IgD-negative memory B cell (primary cell): Measurements from ENCODE around the gene CACNA2D3. TPM values are rescaled to one million over a fixed set of nuclear protein-coding genes. Genes with fewer than 3 reads are reported as not detected.

Experiments
- H3K27ac Mint-ChIP-seq, 3 donors: one replicate each; pipeline ENCODE4 v1.8.0; 2020 to 2022; ENCODE audit warnings: mild to moderate bottlenecking in 3 of 3, mixed read lengths in 3 of 3, moderate library complexity in 1 of 3
- H3K27me3 Mint-ChIP-seq: one replicate; pipeline ENCODE4 v1.8.0; 2021; ENCODE audit warnings: mixed read lengths
- H3K36me3 Mint-ChIP-seq: one replicate; pipeline ENCODE4 v1.8.0; 2020; ENCODE audit warnings: mild to moderate bottlenecking, mixed read lengths
- H3K4me1 Mint-ChIP-seq, 3 donors: one replicate each; pipeline ENCODE4 v1.8.0; 2020 to 2022; ENCODE audit warnings: mixed read lengths in 3 of 3, mild to moderate bottlenecking in 1 of 3
- H3K4me3 Mint-ChIP-seq, 4 donors: one replicate each; pipeline ENCODE4 v1.8.0; 2020 to 2022; ENCODE audit warnings: mild to moderate bottlenecking in 4 of 4, mixed read lengths in 4 of 4, moderate library complexity in 3 of 4
- H3K9me3 Mint-ChIP-seq, 3 donors: one replicate each; pipeline ENCODE4 v1.8.0; 2020 to 2021; ENCODE audit warnings: mixed read lengths in 3 of 3, mild to moderate bottlenecking in 1 of 3
- polyA plus RNA-seq: library from polyadenylated mRNA; unstranded; fragments of 300-500 nt; fragmentation: Illumina TruSeq; gene quantifications from one replicate; pipeline ENCODE4 v1.2.3, GENCODE V29; 2021

CACNA2D3 gene
- polyA plus RNA-seq, 1 donor from 2014 or later = not detected

- Mint-ChIP-seq H3K27me3 (no peaks in the 10 kb centered on the region), H3K27ac (no peak overlapping the region), H3K4me1 (peaks cover 0 to 1% (median 0%) of the 10 kb centered on the region in 3 donors), H3K36me3 (no peaks in the 10 kb centered on the region), H3K9me3 (peaks cover 2 to 5% (median 2%) of the 10 kb centered on the region in 3 donors), H3K4me3 (no peak overlapping the region)
Observed at GRCh38 chr3:54791501-54792156, 669.3 kb downstream of the CACNA2D3 start.

DNA sequence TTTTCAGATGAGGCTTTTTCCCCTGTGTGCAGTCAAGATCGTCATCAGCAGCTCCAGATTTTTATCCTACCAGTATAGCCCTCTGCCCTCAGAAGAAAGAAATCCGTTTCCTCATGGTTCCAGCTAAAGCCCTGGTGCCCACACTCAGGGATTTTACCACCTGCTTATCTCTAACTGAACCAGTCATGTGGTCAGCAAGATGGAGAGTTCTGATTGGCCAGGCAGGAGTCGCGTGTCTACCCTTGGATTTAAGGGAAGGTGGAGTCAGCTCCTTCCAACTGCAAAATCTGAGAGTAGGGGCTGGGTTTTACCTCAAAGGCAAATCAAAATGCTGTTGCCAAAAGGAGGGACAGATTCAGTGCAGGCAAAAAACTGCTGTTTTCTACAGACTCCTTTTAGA is 670.2 kb downstream of the CACNA2D3 start:
- H3K9me3 Mint-ChIP-seq = peaks cover under 1 to 5% (median 2%) of the 10 kb centered on the region in 3 donors
- no peak overlapping the region for H3K27ac Mint-ChIP-seq
- H3K36me3 Mint-ChIP-seq = no peaks in the 10 kb centered on the region
- no peak overlapping the region for H3K4me3 Mint-ChIP-seq
- no peaks in the 10 kb centered on the region for H3K27me3 Mint-ChIP-seq
- H3K4me1 Mint-ChIP-seq = peaks cover 0 to 1% (median 0%) of the 10 kb centered on the region in 3 donors

DNA sequence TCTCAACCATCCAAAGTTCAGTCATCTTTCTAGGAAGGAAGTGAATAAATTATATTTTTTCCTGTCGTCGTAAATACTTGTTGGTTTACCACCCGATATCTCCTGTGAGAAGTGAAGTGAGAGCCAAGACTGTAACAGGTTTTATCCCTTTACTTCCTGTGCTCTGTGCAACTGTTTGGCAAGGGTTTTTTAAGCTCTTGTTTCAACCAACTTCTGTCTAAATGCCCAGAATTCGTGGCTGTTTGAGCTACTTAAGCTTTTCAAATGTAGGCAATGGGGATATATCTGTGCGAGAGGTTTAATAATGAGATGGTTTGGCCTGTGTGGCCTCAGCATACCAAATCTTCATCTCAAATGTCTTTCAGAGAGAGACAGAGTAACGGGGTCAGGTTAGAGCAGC is 670.8 kb downstream of the CACNA2D3 start:
- H3K27ac Mint-ChIP-seq = no peak overlapping the region
- H3K36me3 Mint-ChIP-seq = no peaks in the 10 kb centered on the region
- H3K9me3 Mint-ChIP-seq = peaks cover 0 to 2% (median 2%) of the 10 kb centered on the region in 3 donors
- H3K4me3 Mint-ChIP-seq = no peak overlapping the region
- no peaks in the 10 kb centered on the region for H3K27me3 Mint-ChIP-seq
- H3K4me1 Mint-ChIP-seq = peaks cover 0 to 1% (median 0%) of the 10 kb centered on the region in 3 donors

DNA sequence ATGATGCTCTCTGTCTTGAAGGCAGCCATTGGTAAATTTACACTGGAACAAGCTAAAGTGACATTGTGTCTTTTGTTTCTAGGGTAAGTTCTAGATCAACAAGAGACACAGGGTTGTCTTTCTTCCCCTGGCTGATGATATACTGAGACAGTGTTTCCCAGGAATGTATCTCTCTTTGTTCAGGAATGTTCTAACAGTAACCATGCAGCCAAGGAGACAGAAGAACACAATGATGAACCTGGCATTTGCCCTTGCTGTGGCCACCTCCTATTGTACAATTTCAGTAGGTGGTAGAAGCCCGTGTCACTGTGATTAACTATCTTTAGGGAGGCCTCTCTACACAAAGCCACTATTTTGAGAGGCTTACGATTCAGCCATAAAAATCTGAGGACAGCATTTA is 674.8 kb downstream of the CACNA2D3 start:
- H3K27ac Mint-ChIP-seq = no peak overlapping the region
- H3K4me1 Mint-ChIP-seq = no peaks in the 10 kb centered on the region
- H3K27me3 Mint-ChIP-seq = no peaks in the 10 kb centered on the region
- peaks cover 0 to 2% (median 0%) of the 10 kb centered on the region in 3 donors for H3K9me3 Mint-ChIP-seq
- H3K4me3 Mint-ChIP-seq = no peak overlapping the region
- H3K36me3 Mint-ChIP-seq = no peaks in the 10 kb centered on the region

DNA sequence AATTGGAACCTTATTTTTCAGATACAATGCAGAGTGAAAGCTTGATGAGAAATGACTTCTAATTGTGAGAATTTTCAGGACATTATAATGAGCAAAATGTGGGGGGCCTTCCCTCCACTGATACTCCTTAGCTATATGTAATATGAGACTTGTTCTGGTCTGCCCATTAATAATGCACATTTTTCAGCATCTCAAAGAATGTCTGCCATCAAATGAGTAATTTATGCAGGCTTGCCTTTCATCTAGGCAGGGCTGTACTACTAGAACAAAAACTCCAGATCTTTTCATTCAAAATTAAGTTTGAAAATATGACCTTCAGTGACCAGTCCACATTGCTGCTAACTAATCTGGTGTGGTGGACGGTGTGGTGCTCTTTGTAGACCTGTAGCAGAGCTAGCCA is 678.1 kb downstream of the CACNA2D3 start:
- H3K9me3 Mint-ChIP-seq = no peaks in the 10 kb centered on the region
- no peaks in the 10 kb centered on the region for H3K36me3 Mint-ChIP-seq

GRCh38 chr3:54801977-54802376 is 679.6 kb downstream of the CACNA2D3 start:
- Mint-ChIP-seq H3K4me3 (no peak overlapping the region), H3K9me3 (peaks cover 0 to 2% (median 2%) of the 10 kb centered on the region in 3 donors), H3K27ac (no peak overlapping the region), H3K36me3 (peaks cover 2% of the 10 kb centered on the region), H3K27me3 (no peaks in the 10 kb centered on the region), H3K4me1 (no peaks in the 10 kb centered on the region)

More for the DNA sequence above, 678.1 kb downstream of the CACNA2D3 start:
- no peaks in the 10 kb centered on the region for H3K4me1 Mint-ChIP-seq
- no peak overlapping the region for H3K4me3 Mint-ChIP-seq
- no peak overlapping the region for H3K27ac Mint-ChIP-seq
- no peaks in the 10 kb centered on the region for H3K27me3 Mint-ChIP-seq

DNA sequence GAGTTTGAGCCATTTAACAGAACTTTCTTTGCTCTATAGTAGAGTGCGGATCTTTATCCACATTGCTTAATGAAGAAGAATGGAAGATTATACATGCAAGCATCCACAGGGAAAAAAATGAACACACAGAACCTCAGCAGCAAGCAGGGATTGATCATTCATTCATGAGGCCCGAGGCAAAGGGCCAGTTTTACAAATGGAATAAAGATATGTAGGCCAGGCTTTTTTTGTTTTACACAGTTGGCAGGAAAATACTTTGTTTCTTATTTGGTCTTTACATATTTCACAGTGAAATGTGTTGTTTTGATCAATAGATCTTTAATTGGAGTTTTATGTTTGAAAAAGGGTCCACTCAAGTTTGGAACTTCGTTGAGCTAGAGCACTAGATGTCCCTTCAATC is 688.0 kb downstream of the CACNA2D3 start:
- no peak overlapping the region for H3K4me3 Mint-ChIP-seq
- H3K36me3 Mint-ChIP-seq = peaks cover 2% of the 10 kb centered on the region
- H3K4me1 Mint-ChIP-seq = no peaks in the 10 kb centered on the region
- no peak overlapping the region for H3K27ac Mint-ChIP-seq
- no peaks in the 10 kb centered on the region for H3K27me3 Mint-ChIP-seq
- peaks cover 2 to 11% (median 2%) of the 10 kb centered on the region in 3 donors for H3K9me3 Mint-ChIP-seq

DNA sequence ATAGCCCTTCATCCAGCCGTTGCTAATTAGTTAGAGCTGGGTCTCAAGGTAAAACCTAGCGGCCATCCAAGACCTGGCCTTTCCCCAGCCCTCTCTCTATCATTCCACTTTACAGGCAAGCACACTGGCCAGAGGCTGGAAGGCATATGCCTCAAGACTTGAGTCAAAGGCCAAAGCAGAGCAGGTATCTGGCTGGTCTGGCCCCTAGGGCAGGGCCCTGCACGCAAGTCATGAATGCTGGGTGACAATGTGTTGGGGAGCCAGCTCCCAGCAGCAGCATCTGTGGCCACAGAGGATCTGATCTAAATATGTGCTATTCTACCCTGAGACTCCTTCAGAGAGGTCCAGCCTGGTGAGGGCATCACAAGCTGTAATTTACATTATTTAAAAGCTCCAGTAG is 691.9 kb downstream of the CACNA2D3 start:
- Mint-ChIP-seq H3K27me3 (no peaks in the 10 kb centered on the region), H3K4me1 (no peaks in the 10 kb centered on the region), H3K4me3 (no peak overlapping the region), H3K27ac (no peak overlapping the region), H3K36me3 (no peaks in the 10 kb centered on the region), H3K9me3 (peaks cover 0 to 5% (median 0%) of the 10 kb centered on the region in 3 donors)

DNA sequence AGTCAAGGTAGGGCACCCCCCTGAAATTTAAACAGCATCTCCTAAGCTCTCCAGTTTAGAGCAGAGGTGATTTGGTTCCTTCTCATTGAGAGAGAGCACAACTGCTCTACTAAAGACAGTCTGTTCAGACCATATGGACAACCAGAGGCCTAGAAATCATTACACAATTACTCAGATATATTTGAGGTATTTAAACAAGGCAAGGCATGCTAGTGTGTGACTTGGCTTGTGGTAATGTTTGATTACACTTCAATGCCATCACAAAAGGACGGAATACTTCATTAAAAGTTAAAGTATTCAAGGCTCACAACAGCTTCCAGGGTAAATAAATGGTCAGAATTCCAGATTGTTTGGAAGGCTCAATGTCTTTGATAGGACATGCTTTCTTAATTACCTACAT is 695.3 kb downstream of the CACNA2D3 start:
- Mint-ChIP-seq H3K27me3 (no peaks in the 10 kb centered on the region), H3K4me3 (no peak overlapping the region), H3K4me1 (no peaks in the 10 kb centered on the region), H3K36me3 (no peaks in the 10 kb centered on the region), H3K9me3 (no peaks in the 10 kb centered on the region), H3K27ac (no peak overlapping the region)

GRCh38 chr3:54818486-54818885 is 696.1 kb downstream of the CACNA2D3 start:
- no peaks in the 10 kb centered on the region for H3K36me3 Mint-ChIP-seq
- no peaks in the 10 kb centered on the region for H3K27me3 Mint-ChIP-seq
- H3K4me3 Mint-ChIP-seq = no peak overlapping the region
- no peak overlapping the region for H3K27ac Mint-ChIP-seq
- H3K4me1 Mint-ChIP-seq = no peaks in the 10 kb centered on the region
- no peaks in the 10 kb centered on the region for H3K9me3 Mint-ChIP-seq

DNA sequence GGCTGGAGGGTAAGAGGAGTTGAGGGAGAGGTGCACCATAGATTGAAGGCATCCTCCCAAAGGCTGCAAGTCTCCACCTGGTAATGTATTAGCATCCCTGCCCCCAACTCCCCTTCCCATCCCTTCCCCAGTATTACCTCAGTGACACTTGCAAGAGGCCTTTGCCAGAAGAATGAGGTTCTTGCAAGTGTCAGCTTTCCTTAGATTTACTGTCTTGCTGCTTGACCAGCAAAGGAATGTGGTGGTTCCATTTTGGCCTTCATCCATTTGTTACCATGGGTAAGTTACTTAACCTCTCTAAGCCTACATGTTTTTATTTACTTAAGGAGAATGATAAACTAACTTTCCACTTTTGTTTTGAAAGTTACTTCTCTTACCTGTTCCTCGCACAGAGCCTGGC is 696.6 kb downstream of the CACNA2D3 start:
- Mint-ChIP-seq H3K27ac (no peak overlapping the region), H3K4me3 (no peak overlapping the region), H3K36me3 (no peaks in the 10 kb centered on the region), H3K9me3 (no peaks in the 10 kb centered on the region), H3K4me1 (no peaks in the 10 kb centered on the region), H3K27me3 (no peaks in the 10 kb centered on the region)

- Mint-ChIP-seq H3K9me3 (no peaks in the 10 kb centered on the region), H3K4me1 (no peaks in the 10 kb centered on the region), H3K36me3 (no peaks in the 10 kb centered on the region), H3K27ac (no peak overlapping the region), H3K27me3 (no peaks in the 10 kb centered on the region), H3K4me3 (no peak overlapping the region)
Observed at GRCh38 chr3:54819946-54820345, 697.6 kb downstream of the CACNA2D3 start.

GRCh38 chr3:54822206-54822605 is 699.9 kb downstream of the CACNA2D3 start:
- H3K27ac Mint-ChIP-seq = no peak overlapping the region
- no peaks in the 10 kb centered on the region for H3K9me3 Mint-ChIP-seq
- no peaks in the 10 kb centered on the region for H3K27me3 Mint-ChIP-seq
- no peaks in the 10 kb centered on the region for H3K4me1 Mint-ChIP-seq
- peaks cover 2% of the 10 kb centered on the region for H3K36me3 Mint-ChIP-seq
- no peak overlapping the region for H3K4me3 Mint-ChIP-seq

DNA sequence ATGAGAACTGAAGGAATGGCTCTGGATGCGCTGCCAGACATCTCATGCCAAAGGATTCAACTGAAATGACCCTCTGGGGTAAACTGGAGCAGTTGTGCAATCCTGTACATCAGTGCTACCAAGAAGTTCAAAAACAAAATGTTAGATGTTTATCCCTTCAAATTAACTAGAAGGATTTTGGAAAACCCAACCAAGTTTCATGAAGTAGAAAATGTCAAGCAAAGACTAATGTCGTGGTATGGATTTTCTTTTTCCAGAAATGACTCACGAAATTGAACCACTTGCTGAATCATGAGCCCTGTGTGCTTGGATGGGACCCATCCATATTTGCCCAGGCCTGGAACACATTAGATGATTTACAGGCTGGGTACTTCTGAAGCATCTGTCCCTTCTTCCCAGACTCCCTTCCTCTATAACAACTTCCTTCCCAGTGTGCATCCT is 703.9 kb downstream of the CACNA2D3 start:
- H3K4me1 Mint-ChIP-seq = no peaks in the 10 kb centered on the region
- H3K27me3 Mint-ChIP-seq = no peaks in the 10 kb centered on the region
- H3K36me3 Mint-ChIP-seq = peaks cover 2% of the 10 kb centered on the region
- H3K27ac Mint-ChIP-seq = no peak overlapping the region
- H3K4me3 Mint-ChIP-seq = no peak overlapping the region
- H3K9me3 Mint-ChIP-seq = peaks cover 0 to 5% (median 2%) of the 10 kb centered on the region in 3 donors

DNA sequence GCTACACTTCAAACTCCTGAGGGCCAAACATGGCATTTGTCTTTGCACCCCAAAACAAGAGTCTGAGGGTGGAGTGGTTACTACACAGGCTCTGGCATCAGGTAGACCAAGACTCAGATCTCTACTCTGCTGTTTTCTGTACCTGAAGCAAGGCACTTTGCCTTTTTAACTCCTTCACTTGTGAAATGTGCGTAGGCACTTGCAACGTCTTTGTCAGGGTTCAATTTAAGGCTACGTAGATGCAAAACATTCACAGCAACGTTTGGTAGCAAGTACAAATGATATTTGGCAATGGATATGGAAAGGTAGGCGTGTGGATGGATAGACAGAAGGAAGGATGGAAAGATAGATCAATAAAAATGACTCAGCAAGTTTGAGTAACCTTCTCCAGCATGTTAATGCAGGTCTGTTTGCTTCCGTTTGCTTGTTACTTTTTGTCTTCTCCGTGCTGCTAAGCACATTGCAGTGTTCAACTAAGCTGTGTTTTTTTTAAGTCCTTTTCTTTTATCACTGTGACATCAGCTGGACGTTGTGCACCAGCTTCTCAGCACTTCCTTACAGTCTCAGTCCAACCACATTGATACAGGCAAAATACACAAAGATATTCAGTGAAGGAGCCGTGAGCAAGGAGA is 704.8 kb downstream of the CACNA2D3 start:
- Mint-ChIP-seq H3K36me3 (peaks cover 2% of the 10 kb centered on the region), H3K9me3 (peaks cover 0 to 5% (median 2%) of the 10 kb centered on the region in 3 donors), H3K27me3 (no peaks in the 10 kb centered on the region), H3K27ac (no peak overlapping the region), H3K4me1 (no peaks in the 10 kb centered on the region), H3K4me3 (no peak overlapping the region)

DNA sequence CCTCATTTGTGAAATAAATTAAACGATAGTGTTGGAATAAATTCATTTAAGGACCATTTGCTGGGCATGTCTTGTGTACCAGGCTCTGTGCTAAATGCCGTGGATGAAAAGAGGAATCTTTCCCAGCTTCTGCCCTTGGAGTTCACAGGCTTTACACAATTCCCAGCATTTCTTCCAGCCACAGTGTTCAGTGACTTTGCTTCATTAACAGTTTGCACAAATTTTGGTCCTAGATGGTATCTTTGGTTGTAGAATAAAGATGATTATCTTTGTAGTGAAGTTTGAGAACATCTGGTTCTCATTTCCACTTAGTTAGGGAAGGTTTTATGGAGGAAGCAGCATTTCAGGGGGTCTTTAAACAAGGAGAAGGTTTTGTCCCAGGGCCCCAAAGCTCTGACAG is 705.4 kb downstream of the CACNA2D3 start:
- Mint-ChIP-seq H3K9me3 (peaks cover 0 to 5% (median 2%) of the 10 kb centered on the region in 3 donors), H3K4me1 (no peaks in the 10 kb centered on the region), H3K4me3 (no peak overlapping the region)

More for the DNA sequence above, 705.4 kb downstream of the CACNA2D3 start:
- H3K36me3 Mint-ChIP-seq = peaks cover 2% of the 10 kb centered on the region
- H3K27ac Mint-ChIP-seq = no peak overlapping the region
- no peaks in the 10 kb centered on the region for H3K27me3 Mint-ChIP-seq
